NK-92 treated with Interleukin-12 subunit alpha and Interleukin-12 subunit beta, amount 100 ng/mL, for 24 hours (cell line): Measurements from ENCODE around the gene MKNK1.

Experiments
- DNase-seq: peaks from one replicate; lab custom pipeline; 2025; lab: John Stamatoyannopoulos, UW

The MKNK1 gene

GRCh38 chr1:46558141-46558963 is 45.7 kb downstream of the MKNK1 start:
- no peak for DNase-seq

DNA sequence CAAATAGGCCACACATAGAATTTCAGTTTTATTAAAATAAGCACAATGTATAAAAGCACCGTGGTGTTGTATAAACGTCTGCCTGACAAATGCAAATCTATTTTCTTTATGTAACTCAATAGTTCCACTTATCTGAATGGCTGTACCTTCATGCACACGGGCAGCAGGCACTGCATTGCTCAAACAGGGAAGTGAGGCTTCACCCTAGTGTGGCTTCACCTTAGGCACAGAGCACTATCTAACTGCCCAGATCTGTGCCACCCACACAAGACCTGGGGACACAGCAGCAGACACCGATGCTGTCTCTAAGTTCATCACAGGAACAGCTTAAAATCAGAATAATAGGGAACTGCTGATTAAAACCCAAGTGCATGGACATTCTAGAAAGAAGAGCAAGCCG is 46.7 kb downstream of the MKNK1 start:
- DNase-seq = no peak

- no peak for DNase-seq
Measured at GRCh38 chr1:46556822-46557221, 47.2 kb downstream of the MKNK1 start.

- no peak for DNase-seq
Measured at GRCh38 chr1:46555826-46556619, 48.0 kb downstream of the MKNK1 start.

DNA sequence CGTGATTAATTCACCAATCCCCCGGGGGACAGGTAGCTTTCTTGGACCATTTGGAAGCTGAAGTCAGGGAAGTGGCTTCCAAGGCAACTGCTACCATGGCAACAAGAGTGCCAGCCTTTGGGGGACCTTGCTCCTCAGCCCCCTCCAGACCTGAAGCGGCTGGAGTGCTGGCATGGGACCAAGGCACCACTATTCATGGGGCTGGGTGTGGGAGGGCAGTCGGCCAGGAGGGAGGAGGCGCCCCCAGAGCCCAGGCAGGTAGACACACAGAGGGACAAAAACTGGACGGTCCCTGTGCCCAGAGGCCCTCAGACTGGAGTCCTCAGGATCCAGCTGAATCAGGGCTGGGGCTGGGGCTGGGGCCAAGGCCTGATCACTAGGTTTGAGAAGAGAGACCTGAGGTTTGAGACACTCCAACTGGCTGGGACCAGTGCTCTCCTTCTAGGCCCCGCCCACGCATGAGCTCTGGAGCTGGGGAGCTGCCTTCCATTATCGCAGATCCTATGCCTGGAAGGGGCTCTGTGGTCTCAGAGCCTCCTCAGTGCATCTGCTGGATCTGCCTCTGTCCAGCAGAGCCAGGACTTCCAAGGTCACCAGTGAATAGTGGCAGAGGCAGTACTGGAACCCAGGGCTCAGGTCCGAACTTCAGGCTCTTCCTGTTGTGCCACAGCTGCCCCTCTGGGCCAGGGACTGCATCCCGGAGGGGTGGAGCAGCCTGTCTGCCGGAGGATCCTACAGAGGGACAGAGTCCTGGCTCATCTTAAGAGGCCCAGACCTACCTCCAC is 49.3 kb downstream of the MKNK1 start:
- no peak for DNase-seq

- DNase-seq = no peak
Measured at GRCh38 chr1:46554236-46554596, 49.9 kb downstream of the MKNK1 start.

DNA sequence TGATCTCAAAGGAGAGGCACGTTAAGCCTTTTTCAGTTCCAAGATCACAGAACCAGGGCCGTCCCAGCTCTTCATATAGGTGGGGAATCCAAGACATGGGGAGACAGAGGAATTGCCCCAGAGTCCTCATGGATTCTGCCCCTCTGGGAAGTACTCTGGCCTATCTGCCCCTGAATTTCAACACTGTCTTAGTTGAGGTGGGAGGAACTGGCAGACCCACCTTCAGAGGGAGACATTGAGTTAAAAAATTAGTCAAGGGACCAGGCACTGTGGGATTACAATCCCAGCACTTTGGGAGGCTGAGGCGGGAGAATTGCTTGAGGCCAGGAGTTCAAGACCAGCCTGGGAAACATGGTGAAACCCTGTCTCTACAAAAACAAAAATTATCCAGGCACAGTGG is 50.6 kb downstream of the MKNK1 start:
- no peak for DNase-seq

DNA sequence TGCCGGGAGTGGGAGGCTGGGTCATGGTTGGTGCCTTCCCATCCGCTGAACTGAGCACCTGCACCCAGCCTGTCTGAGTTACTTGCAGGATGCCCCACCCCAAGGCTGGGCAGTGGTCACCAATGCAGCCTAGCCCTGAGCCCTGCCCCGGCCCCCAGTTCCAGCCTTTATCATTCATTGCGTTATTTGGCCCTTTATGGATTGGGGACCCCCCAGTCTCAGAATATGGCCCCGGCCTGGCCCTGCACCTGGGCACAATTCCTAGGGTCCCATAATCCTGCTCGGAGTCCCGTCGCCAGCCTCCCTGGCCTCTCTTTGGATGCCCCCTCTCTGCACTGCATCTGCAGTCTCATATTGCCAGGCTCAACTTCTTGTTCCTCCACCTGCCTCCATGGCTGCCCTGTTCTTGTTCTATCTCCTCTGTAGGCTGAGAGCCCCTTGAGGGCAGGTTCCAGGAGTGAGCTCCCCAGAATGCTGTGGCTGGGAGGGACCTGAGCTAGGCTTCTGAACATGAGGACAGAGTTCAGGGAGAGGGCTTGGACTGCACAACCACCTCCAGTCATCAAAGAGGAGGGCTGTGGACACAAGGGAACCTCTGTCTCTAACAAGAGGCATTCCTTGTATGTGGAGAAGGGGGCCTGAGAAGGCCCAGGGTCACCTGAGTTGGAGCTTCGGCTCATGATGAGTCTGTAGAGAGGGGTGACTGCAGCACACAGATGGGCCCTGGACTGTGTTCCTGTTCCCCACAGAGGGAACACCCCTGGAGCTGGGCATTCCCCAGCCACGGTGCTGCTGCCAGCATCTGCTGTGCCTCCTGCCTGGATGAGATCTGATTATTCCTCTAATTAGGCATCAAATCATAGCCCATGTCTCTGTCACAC is 51.5 kb downstream of the MKNK1 start:
- no peak for DNase-seq

- no peak for DNase-seq
Measured at GRCh38 chr1:46551597-46552095, 52.4 kb downstream of the MKNK1 start, which contains the start of gene KNCN. KNCN (minus strand) TSS chr1:46551647; CDS start chr1:46551215, 432 bp downstream.

DNA sequence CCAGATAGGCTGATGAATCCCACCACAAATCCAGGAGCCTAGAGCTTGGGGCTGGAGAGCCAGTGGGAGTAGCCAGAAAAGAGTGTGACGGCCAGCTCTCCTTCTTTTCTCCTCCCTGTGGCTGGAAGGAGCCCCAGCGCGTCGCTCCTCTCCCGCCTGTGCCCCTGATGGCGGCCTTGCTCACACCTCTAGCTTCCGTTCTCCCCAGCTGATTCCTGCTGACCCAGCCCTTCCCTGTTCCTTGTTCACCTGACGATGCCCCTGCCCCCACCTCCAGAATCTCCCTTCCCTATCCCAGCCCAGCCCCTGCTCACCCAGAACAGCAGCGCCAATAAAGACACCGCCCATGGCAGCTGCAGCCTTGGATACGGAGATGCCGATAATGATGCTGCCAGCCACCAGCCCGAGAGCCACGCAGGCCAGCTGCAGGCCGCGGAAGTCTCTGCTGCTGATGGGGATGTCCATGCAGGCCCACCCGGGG is 53.3 kb downstream of the MKNK1 start:
- DNase-seq = no peak

GRCh38 chr1:46549697-46550681 is 54.1 kb downstream of the MKNK1 start:
- DNase-seq = no peak

DNA sequence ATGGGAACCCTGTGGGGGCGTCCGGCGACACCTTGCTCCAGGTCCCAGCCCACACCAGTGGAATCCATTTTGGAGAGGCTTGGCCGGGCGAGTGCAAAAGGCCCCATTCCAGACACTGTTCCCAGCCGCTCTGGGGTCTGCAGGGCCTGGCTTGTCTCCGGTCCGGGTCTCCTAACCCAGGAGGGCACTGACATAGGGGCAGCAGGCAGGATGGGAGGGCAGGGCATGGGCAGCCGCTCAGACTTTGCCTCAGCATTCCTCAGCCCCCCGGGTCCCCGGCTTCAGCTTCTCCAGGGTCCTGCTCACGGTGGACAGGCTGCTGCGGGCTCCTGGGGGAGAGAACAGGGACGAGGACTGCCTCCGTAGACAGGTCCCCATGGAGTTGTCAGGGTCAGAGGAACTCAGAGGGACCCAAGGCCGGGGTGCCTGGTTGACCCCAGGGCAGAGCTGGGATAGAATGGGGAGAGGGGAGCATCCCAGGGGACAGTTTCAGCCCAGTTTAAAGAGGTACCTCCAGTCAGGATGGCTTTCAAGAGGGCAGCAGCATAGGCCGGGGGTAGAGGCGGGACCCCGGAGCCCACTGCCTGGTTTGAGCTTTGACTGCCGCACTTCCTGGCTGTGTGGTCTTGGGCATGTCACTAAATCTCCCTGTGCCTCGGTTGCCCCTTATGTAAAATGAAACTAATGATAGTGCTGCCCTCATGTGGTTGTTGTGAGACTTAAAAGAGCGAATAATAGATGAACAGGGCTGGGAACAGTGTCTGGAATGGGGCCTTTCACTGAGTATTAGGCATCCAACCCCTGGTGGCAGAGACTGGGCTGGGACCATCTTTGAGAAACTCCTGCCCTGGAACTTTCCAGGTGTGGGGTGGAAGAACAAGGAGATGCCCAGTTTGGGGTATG is 56.3 kb downstream of the MKNK1 start:
- no peak for DNase-seq

- DNase-seq = no peak
Measured at GRCh38 chr1:46546210-46546609, 57.9 kb downstream of the MKNK1 start.

- no peak for DNase-seq
Measured at GRCh38 chr1:46545784-46546183, 58.3 kb downstream of the MKNK1 start.

DNA sequence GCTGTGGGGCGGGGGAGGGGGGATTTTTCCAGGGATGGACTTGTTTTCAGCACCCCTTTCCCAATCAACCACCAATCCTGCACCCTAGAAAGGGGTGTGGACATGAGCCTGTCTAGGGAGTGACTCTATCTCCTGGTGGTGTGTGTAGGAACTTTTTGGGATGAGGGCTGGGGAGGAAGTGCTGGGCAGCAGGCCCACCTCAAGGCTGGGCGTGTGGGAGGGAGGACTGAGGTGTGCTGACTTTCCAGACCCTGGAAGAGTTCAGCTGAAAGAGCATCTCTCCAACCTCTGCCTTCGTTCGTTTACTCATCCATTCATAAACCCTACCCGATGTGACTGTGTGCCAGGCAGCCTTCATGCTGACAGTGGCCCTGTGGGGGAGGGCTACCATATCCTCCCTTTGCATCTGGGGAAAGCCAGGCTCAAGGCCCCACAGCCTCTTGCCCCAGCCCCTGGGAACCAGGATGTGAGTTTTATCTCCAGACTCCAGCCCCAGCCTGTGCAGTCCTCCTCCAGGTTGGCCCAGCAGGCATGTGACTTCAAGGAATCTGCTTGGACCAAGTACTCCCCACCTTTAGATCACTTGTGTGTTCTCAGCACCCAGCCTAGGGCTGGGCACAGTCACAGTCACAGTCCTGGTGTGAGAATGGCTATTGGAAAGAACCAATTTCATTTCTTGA is 59.4 kb downstream of the MKNK1 start:
- DNase-seq = no peak

- DNase-seq = no peak
Measured at GRCh38 chr1:46543761-46544560, 60.1 kb downstream of the MKNK1 start.

GRCh38 chr1:46543382-46543760 is 60.7 kb downstream of the MKNK1 start:
- DNase-seq = no peak
